Hematopoietic multipotent progenitor cell treated with erythropoietin and hydrocortisone succinate and interleukin-3 and kit ligand, for 8 days (in vitro differentiated cells): ENCODE measurements around the gene ZSCAN20.

Experiments used
- DNase-seq: peaks from one replicate; pipeline ENCODE4 v3.0.0-alpha.2; 2015

ZSCAN20 gene

DNA sequence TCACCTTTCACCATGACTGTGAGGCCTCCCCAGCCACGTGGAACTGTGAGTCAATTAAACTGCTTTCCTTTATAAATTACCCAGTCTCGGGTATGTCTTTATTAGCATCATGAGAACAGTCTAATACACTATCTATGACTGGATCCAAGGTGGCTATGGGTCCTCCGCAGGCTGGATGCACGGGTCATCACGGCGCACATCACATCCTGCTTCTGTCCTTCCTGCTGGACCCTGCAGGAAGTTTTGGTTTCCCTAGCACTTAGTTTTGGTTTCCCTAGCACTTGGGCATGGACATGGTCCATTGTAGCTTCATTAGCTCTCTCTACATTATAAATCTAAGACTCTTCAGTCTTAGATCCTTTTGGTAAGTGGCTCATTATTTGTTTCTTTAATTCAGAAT is 27.3 kb upstream of the ZSCAN20 start:
- no peak for DNase-seq

DNA sequence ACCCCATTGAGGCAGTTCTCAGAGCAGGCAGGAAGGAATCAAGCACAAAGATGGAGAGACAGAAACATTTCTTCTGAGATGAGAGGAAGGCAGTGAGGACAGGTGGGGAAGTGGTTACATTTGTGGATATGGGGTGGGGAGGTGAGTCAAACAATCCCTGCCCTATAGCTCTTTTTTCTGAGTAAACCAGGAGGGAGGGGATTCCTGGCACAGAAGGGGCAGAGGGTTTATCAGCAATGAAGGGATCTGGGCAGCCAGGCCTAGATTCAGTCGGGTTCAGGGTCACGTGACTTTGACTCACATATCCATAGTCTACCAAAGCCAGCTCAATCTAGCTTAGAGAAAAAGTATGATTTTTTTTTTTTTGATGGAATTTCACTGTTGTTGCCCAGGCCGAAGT is 25.9 kb upstream of the ZSCAN20 start:
- no peak for DNase-seq

DNA sequence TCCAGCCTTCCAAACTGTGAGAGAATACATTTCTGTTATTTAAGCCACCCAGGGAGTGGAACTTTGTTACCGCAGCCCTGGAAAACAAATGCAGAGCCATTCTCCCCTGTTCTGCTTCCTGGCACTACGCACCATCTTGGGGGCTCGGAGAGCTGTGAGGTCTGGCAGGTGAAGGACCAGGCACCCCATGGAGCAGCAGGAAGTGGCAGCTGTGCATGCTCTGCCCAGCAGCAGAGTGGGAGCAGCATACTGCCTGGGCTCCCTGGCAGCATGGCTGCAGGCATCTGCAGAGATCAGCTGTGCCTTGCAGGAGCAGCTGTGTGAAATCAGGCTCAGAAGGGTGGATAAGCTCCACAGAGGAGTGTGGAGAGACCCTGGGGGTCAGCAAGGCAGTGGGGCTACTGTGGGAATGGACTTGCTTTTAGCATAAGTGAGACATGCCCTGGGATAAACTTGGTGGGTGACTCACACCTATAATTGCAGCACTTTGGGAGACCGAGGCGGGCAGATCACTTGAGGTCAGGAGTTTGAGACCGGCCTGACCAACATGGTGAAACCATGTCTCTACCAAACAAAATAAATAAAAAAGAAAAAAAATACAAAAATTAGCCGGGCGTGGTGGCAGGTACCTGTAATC is 17.7 kb upstream of the ZSCAN20 start:
- DNase-seq: no peak

DNA sequence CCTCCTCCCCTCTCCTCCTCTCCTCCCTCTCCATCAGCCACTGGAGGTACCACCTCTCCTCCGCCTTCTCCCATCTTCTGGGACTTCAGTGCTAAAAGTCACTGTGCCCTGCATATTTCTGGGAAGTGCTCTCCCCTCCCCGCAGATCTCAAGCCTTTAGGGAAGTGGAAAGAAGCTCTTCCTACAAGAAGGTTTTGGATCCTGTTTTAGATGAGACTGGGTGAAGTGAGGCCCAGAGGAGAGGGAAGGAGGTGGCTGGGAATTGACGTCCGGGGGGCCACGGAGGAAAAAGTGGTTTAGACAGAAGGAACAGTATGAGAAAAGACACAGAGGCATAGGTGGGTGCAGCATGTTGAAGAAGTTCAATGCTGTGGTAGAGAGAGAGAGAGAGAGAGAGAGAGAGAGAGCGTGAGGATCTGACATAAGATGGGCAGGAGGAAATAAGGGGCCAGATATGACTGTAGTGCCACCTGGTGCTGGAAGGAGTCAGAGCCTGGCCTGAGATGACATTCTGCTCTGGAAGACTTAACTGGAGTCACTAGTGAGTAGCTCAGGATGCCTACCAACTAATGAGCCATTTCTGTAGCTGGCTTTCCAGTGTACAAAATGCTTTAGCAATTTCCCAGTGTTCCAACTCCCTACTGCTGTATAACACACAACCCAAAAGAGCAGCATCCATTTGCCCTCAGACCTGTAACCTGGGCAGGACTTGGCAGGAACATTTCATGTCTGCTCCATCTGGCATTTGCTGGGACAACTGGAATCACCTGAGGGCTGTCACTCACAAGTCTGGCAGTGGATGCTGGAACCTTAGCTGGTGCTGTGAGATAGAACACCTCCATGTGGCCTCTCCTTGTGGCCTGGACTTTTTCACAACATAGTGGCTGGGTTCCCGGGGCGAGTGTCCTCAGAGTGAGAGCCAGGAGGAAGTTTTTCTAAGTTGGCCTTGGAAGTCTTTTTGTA is 16.6 kb upstream of the ZSCAN20 start:
- DNase-seq: peak; percentile 75

DNA sequence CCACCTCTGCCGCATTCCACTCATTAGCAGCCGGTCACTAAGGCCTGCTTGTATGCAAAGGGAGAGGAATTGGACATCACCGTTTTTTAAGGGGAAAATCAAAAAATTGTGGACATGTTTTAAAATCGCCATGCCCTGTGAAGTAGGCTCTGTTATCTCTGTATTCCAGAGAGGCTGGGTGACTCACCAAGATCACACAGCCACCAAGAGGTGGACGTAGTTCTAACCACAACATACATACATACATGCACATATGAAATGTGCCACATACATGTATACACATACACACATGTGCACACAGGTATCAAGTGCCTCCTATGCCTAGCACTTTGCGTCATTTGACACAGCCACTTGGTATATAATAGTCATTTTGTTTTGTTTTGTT is 16.0 kb upstream of the ZSCAN20 start:
- peak; percentile 49 for DNase-seq

DNA sequence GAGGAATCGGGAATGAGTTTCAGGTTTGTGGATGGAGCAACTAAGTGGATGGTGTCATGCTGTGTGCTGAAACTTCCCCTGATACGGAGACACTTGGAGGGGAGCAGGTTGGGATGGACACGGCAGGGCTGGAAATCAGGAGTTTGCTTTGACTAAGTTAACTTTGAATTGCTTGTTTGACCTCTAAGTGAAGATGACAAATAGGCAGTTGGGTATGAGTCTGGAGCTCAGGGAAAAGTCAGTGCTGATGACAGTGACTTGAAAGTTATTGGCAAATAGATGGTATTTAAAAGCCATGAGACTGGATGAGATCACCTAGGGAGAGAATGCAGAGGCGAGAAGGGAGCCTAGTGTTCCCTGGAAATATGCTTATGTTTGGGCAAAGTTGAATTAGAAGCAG is 12.8 kb upstream of the ZSCAN20 start:
- no peak for DNase-seq

DNA sequence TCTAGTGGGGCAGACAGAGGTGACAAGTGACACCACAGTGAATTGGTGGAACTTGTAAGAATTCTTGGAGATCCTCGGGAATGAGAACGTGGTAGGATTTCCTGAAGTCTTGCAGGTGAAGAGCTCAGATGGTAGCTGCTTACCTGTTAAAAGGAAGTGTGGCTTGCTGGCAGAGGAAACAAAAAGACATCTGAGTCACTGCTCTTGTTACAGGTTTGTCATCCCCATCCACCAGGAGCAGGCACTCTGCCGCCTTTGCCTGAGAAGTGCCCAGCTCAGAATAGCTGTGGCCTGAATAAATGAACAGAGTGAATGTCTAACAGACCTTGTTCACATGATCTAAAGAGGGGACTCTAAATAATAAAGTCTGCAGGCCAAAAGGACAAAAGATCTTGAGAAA is 12.3 kb upstream of the ZSCAN20 start:
- no peak for DNase-seq

DNA sequence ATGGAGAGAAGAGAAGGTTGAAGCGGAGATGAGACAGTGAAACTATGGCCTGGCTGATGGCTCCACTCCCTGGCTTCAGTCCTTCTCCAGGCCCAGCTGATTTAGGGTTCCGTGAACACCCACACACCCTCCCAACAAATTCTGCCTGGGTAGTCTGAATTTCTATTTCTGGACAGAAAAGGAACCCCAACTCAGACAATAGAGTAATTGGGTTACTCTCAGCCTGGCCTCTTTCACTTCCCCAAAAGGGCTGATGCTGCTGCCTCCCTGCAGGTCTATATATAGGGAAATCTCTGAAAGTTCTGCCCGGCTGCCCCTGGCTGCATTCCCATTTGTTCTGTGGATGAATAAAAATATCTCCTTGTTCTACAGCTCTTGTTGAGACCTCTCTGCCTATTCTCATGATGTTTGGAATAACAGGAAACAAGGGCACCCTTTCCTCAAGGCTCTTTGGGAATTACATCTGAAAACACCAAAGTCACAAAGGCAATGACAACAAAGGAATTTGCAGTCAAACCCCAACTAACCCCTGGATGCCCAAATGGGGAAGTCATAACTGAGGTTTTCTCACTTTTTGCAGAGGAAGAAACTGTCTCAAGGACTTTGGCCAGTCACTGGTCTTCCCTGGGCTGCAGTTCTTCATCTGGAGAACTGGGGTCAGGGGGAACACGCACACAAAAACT is 11.4 kb upstream of the ZSCAN20 start:
- DNase-seq: no peak

DNA sequence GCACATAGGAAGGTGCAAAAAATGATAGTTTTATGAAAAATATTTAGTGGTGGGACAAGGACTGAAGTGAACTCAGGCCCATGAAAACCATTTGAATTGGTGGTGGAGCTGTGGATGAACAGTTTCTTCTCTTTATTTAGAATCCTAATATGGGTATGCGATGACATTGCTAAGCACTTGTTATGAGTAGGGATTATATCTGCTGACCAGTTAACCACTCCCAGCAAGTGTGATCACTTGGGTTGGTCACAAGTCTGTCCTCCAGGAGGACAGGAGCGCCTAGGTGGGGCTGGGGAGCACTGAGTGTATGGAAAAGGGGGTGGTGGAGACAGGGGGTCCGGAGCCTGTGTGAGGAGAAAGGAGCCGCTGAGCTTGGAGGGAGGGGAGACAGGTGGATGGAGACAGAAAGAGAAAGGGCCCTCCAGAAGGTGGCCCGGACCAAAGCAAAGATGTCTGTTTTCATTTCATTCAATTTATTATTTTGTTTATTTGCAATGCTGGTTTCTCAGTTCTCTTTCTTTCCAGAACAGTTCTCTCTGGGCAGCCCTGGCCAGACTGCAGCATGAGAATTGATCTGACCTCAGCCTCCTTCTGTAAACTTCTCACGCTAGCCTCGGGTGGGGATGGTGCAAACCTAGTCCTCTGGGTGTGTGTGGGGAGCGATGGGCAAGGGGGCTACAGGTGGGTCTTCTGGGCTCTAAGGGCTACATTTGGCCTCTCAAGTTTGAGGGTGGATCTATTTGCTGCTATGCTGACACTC is 9.9 kb upstream of the ZSCAN20 start:
- no peak for DNase-seq

DNA sequence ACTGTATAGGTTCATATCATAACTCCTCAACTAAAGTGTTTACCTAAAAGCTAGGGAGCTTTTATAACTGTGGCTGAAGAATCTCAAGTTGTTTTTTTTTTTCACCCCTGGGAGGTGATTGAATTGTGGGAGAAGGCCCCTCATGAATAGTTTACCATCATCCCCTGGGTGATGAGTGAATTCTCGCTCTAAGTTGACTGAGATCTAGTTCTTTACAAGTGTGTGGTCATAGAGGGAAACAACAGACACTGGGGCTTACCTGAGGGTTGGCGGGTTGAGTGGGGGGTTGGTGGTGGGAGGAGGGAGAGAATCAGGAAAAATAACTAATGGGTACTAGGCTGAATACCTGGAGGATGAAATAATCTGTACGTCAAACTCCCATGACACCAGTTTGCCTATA is 7.9 kb upstream of the ZSCAN20 start:
- DNase-seq: no peak

DNA sequence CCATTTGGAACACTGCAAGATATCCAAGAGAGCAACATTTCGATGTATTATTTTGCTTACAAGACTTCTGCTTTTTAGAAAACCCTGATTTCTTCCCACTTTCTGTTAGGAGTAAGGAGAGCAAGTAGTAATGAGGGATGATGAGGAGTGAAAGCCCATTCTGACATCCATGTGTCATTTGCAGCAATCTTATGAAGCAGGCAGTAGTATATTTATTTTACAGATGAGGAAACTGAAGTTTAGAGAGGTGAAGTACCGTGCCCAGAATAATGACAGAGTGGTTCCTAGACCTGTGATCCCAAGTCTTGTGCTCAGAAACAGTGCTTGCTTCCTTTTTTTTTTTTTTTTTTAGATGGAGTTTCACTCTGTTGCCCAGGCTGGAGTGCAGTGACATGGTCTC is 7.1 kb upstream of the ZSCAN20 start:
- DNase-seq: no peak

DNA sequence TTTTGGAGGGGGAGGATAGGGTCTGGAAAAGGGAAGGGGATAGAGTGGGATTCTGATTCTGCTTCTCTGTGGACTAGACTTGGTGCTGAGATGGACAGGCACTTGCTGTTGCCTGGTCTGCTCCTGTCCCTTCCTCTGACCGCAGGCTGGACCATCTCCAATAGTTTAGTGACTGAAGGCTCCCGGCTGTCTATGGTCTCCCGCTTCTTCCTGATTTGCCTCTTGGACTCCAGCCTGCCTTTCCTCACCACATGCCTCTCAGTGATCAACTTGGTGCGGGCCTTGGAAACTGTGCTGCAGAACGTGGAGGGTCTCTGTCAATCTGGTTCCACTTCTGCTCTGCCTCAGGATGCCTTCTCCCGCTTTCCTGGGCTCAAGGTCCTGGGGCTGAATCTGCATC is 6.3 kb upstream of the ZSCAN20 start:
- no peak for DNase-seq

DNA sequence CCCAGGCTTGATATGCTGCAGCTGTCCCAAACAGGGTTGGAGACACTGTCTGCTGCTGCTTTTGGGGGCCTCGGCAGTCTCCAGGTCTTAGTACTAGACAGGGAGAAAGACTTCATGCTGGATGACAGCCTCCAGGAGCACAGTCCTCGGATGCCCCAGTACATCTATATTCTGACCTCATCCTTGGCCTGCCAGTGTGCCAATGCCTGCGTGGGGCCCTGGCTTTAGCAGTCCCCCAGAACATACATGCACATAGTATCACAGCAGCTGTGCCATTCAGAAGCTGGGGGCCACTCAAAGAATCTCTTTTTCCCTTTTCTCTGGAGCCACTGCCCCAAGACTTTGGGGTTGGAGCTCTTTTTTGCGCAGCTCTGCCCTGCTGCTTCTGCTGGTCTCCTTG is 4.4 kb upstream of the ZSCAN20 start:
- no peak for DNase-seq

DNA sequence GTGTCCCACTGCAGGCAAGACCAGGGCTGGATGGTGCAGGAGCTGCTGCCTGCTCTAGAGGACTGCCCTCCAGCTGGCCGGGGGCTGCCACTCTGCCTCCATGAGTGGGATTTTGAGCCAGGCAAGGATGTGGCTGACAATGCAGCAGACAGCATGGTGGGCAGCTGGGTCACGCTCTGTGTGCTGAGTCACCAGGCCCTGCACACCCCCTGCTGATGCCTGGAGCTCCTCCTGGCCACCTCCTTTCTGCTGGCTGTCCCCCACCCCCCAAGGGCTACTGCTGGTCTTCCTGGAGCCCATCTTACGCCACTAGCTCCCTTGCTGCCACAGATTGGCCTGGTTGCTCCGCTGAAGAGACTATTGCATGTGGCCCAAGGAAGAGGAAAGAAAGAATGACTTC is 3.9 kb upstream of the ZSCAN20 start:
- no peak for DNase-seq

DNA sequence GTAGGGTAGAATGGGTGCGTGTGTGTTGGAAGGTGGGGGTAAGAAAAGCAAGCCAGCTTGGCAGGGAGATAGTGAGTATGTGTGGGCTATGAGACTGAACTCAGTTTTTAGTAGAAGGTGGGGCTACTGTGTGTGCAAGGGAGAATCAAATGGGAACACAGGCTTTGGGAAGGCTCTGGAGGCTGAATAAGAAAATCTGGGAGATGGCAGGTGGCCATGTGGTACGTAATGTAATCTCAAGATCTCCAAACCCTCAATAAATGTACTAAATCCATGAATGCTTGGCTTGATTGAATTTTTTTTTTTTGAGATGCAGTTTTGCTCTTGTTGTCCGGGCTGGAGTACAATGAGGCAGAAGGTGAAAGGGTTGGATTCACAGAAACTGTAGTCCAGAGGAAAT is 3.5 kb upstream of the ZSCAN20 start:
- no peak for DNase-seq

DNA sequence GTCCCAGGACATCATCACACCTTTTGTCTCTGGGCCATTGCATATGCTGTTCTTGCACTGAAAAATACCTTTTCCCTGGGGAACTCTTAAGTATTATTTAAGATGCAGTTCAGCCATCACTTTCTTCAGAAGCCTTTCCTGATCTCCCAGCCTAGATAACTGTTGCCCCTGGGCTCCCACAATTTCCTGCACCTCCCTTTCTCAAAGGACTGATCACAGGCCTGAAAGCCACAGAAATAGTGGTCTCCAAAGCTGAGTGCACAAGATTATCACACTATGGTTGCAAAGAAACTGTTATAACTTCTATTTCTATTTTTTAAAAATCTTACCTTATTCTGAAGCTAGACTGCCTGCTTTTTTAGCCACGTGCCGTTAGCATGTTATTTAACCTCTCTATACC is 2.8 kb upstream of the ZSCAN20 start:
- peak; percentile 10 for DNase-seq

DNA sequence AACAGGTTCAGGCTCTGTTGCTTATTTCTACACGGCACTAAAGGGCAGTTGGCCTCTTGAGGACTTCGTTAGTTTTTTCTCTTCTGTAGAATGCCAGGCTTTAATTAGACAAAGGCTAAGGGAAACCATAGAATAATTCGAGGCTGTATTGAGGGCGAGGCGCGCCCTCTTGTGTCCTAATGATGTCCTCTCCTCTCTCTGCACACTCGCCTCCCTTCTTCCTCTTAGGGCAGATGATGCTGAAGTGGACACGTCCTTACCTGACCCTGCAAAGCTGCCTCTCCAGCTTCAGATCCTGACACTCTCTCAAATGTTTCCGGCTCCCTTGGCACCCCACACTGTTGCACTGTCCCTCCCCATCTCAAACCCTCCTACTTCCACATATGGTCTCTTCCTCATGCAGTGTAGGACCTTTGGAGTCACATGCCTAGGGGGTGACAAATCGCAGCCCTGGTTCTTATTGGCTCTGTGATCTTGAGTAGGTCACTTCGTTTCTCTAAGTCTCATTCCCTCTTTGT is 1.9 kb upstream of the ZSCAN20 start:
- peak; percentile 86 for DNase-seq

DNA sequence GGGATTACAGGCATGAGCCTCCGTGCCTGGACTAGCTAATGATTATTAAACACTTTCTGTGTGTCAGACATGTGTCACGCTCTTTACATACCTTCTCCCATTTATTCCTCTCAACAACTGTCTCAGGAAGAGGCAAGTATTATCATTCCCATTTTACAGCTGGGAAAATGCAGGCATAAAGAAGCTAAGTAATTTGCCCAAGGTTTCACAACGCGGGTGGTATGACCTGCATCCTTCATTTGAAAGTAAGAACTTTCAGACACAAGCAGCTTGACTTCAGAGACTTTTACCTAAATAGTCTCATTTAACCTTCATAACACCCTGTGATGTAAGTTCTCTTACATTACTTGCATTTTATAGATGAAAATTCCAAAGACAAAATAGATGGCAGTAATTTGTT is 1.0 kb upstream of the ZSCAN20 start:
- DNase-seq: no peak

DNA sequence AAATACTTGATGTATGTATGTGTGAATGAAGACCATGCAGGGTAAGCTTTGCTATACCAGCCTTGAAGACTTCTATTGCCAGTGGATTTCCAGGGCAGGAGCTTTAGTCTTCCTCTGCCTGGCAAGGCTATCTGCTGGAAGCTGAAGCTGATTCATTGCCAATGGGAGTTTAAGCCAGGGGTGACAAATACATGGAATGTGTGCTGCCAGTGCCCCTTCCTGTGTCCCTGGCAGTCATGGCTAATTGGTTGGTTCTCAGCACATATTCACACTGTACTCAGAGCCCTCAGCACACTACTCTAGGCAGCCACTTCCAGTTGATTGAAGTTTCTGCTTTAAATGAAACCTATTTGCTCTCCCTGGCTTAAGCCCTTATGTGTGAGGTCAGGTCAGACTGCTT is 1.5 kb downstream of the ZSCAN20 start:
- no peak for DNase-seq

DNA sequence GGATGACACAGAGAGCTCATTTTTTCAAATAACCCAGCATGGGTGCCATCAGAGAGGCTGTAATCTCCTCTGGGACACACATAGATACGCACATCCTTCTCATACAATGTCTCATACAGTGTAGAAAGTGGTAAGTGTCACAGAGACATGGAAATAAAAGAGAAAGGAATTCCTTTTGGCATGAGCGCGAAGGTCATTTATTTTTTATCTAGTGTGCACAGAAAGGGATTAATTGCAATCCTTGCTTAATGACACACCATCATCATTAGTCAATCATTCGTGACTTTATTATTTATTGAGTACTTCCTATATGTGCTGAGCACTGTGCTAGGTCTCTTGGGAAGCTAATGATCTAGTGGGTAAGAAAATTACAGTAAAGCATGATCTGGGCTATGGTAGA is 5.0 kb downstream of the ZSCAN20 start:
- DNase-seq: no peak

DNA sequence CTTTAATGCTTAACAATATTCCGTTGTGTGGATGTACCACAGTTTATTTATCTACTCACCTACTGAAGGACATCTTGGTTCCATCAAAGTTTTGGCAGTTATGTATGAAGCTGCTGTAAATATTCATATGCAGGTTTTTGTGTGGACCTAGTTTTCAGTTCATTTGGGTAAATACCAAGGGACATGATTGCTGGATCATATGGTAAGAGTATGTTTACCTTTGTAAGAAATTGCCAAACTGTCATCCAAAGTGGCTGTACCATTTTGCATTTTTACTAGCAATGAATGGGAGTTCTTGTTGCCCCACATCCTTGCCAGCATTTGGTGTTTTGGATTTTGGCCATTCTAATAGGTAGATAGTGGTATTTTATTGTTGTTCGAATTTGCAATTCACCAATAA is 10.0 kb downstream of the ZSCAN20 start:
- DNase-seq: no peak

DNA sequence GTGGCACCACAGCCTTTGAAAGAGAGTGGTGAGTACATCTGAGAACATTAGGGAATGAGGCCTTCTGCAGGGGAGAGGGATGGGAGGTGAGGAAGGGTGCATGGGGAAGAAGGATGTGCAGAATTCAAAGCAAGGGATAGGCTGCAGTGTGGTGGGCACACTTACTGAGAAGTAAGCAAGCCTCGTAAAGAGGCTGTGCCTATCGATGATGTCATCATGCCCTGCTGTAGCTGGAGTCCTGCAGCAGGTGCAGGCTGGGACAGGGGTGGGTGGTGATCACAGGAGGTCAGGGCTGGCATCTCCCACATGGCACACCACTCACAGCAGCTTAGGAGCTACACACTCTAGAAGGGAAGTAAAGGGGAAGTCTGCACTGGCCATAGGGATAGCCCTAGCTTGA is 16.2 kb downstream of the ZSCAN20 start:
- no peak for DNase-seq

DNA sequence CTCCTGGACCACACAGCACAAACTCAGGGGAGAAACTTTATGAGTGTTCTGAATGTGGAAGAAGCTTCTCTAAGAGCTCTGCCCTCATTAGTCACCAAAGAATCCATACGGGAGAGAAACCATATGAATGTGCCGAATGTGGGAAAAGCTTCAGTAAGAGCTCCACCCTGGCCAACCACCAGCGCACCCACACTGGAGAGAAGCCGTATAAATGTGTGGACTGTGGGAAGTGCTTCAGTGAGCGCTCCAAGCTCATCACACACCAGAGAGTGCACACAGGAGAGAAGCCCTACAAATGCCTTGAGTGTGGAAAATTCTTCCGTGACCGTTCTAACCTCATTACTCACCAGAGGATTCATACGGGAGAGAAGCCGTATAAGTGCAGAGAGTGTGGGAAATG is 22.5 kb downstream of the ZSCAN20 start:
- DNase-seq: no peak
